Measurements from ENCODE around the gene SLC28A2. TPM values are rescaled to one million over a fixed set of nuclear protein-coding genes. Genes with fewer than 3 reads are reported as not detected.

SLC28A2 gene
- polyA plus RNA-seq, 4 donors: 5.4 to 47.1 (median 33.3) TPM

DNA sequence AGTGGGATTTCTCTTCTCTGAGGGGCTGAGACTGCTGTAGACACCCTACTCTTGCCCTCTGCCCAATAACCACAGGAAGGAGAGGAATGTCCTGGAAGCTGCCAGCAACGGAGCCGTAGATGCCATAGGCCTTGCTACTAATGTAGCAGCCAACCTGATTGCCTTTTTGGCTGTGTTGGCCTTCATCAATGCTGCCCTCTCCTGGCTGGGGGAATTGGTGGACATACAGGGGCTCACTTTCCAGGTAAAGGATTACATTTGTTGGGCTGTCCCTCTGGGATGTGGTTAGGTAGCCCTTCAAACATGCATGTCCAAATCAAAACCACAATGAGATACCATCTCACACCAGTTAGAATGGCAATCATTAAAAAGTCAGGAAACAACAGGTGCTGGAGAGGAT is 16.1 kb downstream of the SLC28A2 start:
- peaks cover 0 to 8% (median 2%) of the 10 kb centered on the region in 3 donors for H3K4me1 ChIP-seq (ENCODE audit: control insufficient read depth in 3 of 3, insufficient read depth in 2 of 3, low read depth in 1 of 3, low read length in 2 of 3)
- no peak for FAIRE-seq
- H3K9me3 ChIP-seq (ENCODE audit: control insufficient read depth in 2 of 2, insufficient read depth in 1 of 2, low read depth in 1 of 2, low read length in 1 of 2): peaks cover 0 to 3% of the 10 kb centered on the region in 2 donors
- DNase-seq: peak; percentile 36 to 51
- WGBS, 3 donors: 49 to 67% (median 58%) methylated on average over 2 of the region's 2 CpGs
- H3K27me3 ChIP-seq (ENCODE audit: control insufficient read depth in 3 of 3, insufficient read depth in 3 of 3, low read length in 3 of 3): no peaks in the 10 kb centered on the region
- no peak overlapping the region for H3K4me3 ChIP-seq (ENCODE audit: low read depth in 1 of 3, low read length in 3 of 3)
- H3K36me3 ChIP-seq (ENCODE audit: control insufficient read depth in 3 of 3, insufficient read depth in 2 of 3, low read depth in 1 of 3, low read length in 3 of 3): peaks cover 0 to 21% (median 7%) of the 10 kb centered on the region in 3 donors
- H3K27ac ChIP-seq (ENCODE audit: low read depth in 1 of 3, low read length in 2 of 3): no peak overlapping the region

- Histone ChIP-seq H3K4me1 (ENCODE audit: control insufficient read depth in 3 of 3, insufficient read depth in 2 of 3, low read depth in 1 of 3, low read length in 2 of 3) (peaks cover under 1 to 19% (median 3%) of the 10 kb centered on the region in 3 donors), H3K27ac (ENCODE audit: low read depth in 1 of 3, low read length in 2 of 3) (peak overlapping the region in 1 of 3 donors; percentile 53), H3K4me3 (ENCODE audit: low read depth in 1 of 3, low read length in 3 of 3) (no peak overlapping the region), H3K9me3 (ENCODE audit: control insufficient read depth in 2 of 2, insufficient read depth in 1 of 2, low read depth in 1 of 2, low read length in 1 of 2) (no peaks in the 10 kb centered on the region), H3K36me3 (ENCODE audit: control insufficient read depth in 3 of 3, insufficient read depth in 2 of 3, low read depth in 1 of 3, low read length in 3 of 3) (peaks cover 0 to 2% (median 0%) of the 10 kb centered on the region in 3 donors), H3K27me3 (ENCODE audit: control insufficient read depth in 3 of 3, insufficient read depth in 3 of 3, low read length in 3 of 3) (no peaks in the 10 kb centered on the region)
- 65 to 82% (median 73%) methylated on average over 5 of the region's 5 CpGs for WGBS, 3 donors
- DNase-seq: peak in 1 of 2 donors; percentile 57
- no peak for FAIRE-seq
Observed at GRCh38 chr15:45274636-45275380, 22.8 kb downstream of the SLC28A2 start.

DNA sequence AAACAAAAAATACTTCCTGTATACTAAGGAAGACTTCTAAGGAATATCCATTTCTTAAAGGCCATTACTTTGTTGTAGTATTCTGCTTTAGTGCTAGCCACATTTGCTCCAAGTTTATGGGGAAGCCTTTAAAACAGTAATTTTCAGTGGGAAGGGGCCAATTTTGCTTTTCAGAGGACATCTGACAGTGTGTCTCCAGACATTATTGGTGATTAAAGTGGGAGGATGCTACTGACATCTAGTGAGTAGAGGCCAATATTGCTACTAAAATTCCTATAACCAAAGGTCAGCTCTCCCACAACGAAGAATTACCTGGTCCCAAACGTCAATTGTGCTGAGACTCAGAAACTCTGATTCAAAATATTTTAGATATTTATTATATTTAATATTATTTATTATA is 24.8 kb downstream of the SLC28A2 start:
- peaks cover 2 to 23% (median 4%) of the 10 kb centered on the region in 3 donors for H3K4me1 ChIP-seq (ENCODE audit: control insufficient read depth in 3 of 3, insufficient read depth in 2 of 3, low read depth in 1 of 3, low read length in 2 of 3)
- no peaks in the 10 kb centered on the region for H3K9me3 ChIP-seq (ENCODE audit: control insufficient read depth in 2 of 2, insufficient read depth in 1 of 2, low read depth in 1 of 2, low read length in 1 of 2)
- H3K27me3 ChIP-seq (ENCODE audit: control insufficient read depth in 3 of 3, insufficient read depth in 3 of 3, low read length in 3 of 3): no peaks in the 10 kb centered on the region
- no peaks in the 10 kb centered on the region for H3K36me3 ChIP-seq (ENCODE audit: control insufficient read depth in 3 of 3, insufficient read depth in 2 of 3, low read depth in 1 of 3, low read length in 3 of 3)
- H3K27ac ChIP-seq (ENCODE audit: low read depth in 1 of 3, low read length in 2 of 3): no peak overlapping the region
- no peak overlapping the region for H3K4me3 ChIP-seq (ENCODE audit: low read depth in 1 of 3, low read length in 3 of 3)
- DNase-seq: peak; percentile 58 to 74
- WGBS, 3 donors: 0 to 14% (median 6%) methylated on average over 2 of the region's 2 CpGs
- FAIRE-seq: no peak

GRCh38 chr15:45279024-45279698 is 27.1 kb downstream of the SLC28A2 start:
- WGBS, 3 donors: 1 to 4% (median 1%) methylated on average over 33 of the region's 33 CpGs
- Histone ChIP-seq H3K27me3 (ENCODE audit: control insufficient read depth in 3 of 3, insufficient read depth in 3 of 3, low read length in 3 of 3) (no peaks in the 10 kb centered on the region), H3K36me3 (ENCODE audit: control insufficient read depth in 3 of 3, insufficient read depth in 2 of 3, low read depth in 1 of 3, low read length in 3 of 3) (no peaks in the 10 kb centered on the region), H3K4me3 (ENCODE audit: low read depth in 1 of 3, low read length in 3 of 3) (peak overlapping the region; percentile 19 to 74 (median 57)), H3K27ac (ENCODE audit: low read depth in 1 of 3, low read length in 2 of 3) (peak overlapping the region; percentile 39 to 89 (median 88)), H3K9me3 (ENCODE audit: control insufficient read depth in 2 of 2, insufficient read depth in 1 of 2, low read depth in 1 of 2, low read length in 1 of 2) (no peaks in the 10 kb centered on the region), H3K4me1 (ENCODE audit: control insufficient read depth in 3 of 3, insufficient read depth in 2 of 3, low read depth in 1 of 3, low read length in 2 of 3) (peaks cover 2 to 26% (median 4%) of the 10 kb centered on the region in 3 donors)
- DNase-seq (peak; percentile 99 to 100), FAIRE-seq (peak; percentile 85)

DNA sequence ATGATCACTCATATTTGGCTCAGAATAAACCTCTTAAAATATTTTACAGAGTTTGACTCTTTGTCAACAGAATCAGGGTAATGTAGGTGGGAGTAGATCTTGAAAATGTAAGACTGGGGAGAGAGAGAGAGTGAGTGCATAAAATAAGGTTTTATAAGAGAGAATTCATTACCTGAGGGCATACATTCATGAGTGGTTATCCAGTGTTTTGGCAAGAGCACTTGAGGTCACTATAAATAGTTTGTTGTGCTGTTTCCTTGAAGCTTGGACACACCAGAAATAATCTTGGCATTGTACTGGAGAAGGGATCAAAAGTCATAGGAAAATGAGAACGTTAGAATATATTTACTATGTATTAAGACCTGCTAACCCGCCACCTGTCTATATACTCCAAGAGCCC is 33.4 kb downstream of the SLC28A2 start:
- DNase-seq (peak in 1 of 2 donors; percentile 20), FAIRE-seq (no peak)
- Histone ChIP-seq H3K9me3 (ENCODE audit: control insufficient read depth in 2 of 2, insufficient read depth in 1 of 2, low read depth in 1 of 2, low read length in 1 of 2) (no peaks in the 10 kb centered on the region), H3K4me1 (ENCODE audit: control insufficient read depth in 3 of 3, insufficient read depth in 2 of 3, low read depth in 1 of 3, low read length in 2 of 3) (peaks cover 0 to 6% (median 4%) of the 10 kb centered on the region in 3 donors), H3K4me3 (ENCODE audit: low read depth in 1 of 3, low read length in 3 of 3) (no peak overlapping the region), H3K36me3 (ENCODE audit: control insufficient read depth in 3 of 3, insufficient read depth in 2 of 3, low read depth in 1 of 3, low read length in 3 of 3) (no peaks in the 10 kb centered on the region), H3K27ac (ENCODE audit: low read depth in 1 of 3, low read length in 2 of 3) (no peak overlapping the region), H3K27me3 (ENCODE audit: control insufficient read depth in 3 of 3, insufficient read depth in 3 of 3, low read length in 3 of 3) (no peaks in the 10 kb centered on the region)
- 32 to 51% (median 40%) methylated on average over 2 of the region's 2 CpGs for WGBS, 3 donors

DNA sequence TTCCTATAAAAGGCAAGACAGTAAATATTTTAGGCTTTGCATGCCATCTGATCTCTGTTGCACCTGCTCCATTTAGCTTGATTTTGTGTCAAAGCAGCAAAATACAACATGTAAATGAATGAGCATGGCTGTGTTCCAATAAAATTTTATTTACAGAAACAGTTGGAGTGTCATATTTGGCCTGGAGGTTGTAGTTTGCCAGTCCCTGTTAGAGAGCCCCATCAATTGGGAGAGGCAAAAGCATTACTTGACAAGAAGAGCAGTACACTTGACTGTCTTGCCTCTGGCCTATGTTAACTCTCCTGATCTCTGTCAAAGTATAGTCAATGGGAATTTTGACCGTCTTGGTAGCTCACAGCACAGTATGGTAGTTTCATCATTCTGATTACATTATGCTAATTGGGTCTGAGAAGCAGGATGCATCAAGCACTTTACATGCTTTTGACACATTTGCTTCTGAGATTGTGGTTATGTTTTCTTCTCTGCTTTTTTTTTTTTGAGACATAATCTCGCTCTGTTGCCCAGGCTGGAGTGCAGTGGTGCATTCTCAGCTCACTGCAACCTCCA is 35.4 kb downstream of the SLC28A2 start:
- peaks cover 0 to 6% (median 4%) of the 10 kb centered on the region in 3 donors for H3K4me1 ChIP-seq (ENCODE audit: control insufficient read depth in 3 of 3, insufficient read depth in 2 of 3, low read depth in 1 of 3, low read length in 2 of 3)
- 86 to 95% (median 93%) methylated on average over 2 of the region's 2 CpGs for WGBS, 3 donors
- FAIRE-seq: no peak

GRCh38 chr15:45288947-45289346 is 36.9 kb downstream of the SLC28A2 start:
- H3K9me3 ChIP-seq (ENCODE audit: control insufficient read depth in 2 of 2, insufficient read depth in 1 of 2, low read depth in 1 of 2, low read length in 1 of 2): no peaks in the 10 kb centered on the region
- FAIRE-seq: no peak
- no peak overlapping the region for H3K27ac ChIP-seq (ENCODE audit: low read depth in 1 of 3, low read length in 2 of 3)

More for the DNA sequence above, 35.4 kb downstream of the SLC28A2 start:
- H3K4me3 ChIP-seq (ENCODE audit: low read depth in 1 of 3, low read length in 3 of 3): no peak overlapping the region
- H3K9me3 ChIP-seq (ENCODE audit: control insufficient read depth in 2 of 2, insufficient read depth in 1 of 2, low read depth in 1 of 2, low read length in 1 of 2): no peaks in the 10 kb centered on the region
- DNase-seq: no peak
- no peak overlapping the region for H3K27ac ChIP-seq (ENCODE audit: low read depth in 1 of 3, low read length in 2 of 3)
- H3K36me3 ChIP-seq (ENCODE audit: control insufficient read depth in 3 of 3, insufficient read depth in 2 of 3, low read depth in 1 of 3, low read length in 3 of 3): no peaks in the 10 kb centered on the region
- no peaks in the 10 kb centered on the region for H3K27me3 ChIP-seq (ENCODE audit: control insufficient read depth in 3 of 3, insufficient read depth in 3 of 3, low read length in 3 of 3)

GRCh38 chr15:45291822-45292582 is 40.0 kb downstream of the SLC28A2 start:
- no peaks in the 10 kb centered on the region for H3K36me3 ChIP-seq (ENCODE audit: control insufficient read depth in 3 of 3, insufficient read depth in 2 of 3, low read depth in 1 of 3, low read length in 3 of 3)
- no peaks in the 10 kb centered on the region for H3K27me3 ChIP-seq (ENCODE audit: control insufficient read depth in 3 of 3, insufficient read depth in 3 of 3, low read length in 3 of 3)
- H3K4me1 ChIP-seq (ENCODE audit: control insufficient read depth in 3 of 3, insufficient read depth in 2 of 3, low read depth in 1 of 3, low read length in 2 of 3): no peaks in the 10 kb centered on the region
- DNase-seq: no peak
- no peak for FAIRE-seq
- no peak overlapping the region for H3K4me3 ChIP-seq (ENCODE audit: low read depth in 1 of 3, low read length in 3 of 3)
- H3K27ac ChIP-seq (ENCODE audit: low read depth in 1 of 3, low read length in 2 of 3): no peak overlapping the region
- no peaks in the 10 kb centered on the region for H3K9me3 ChIP-seq (ENCODE audit: control insufficient read depth in 2 of 2, insufficient read depth in 1 of 2, low read depth in 1 of 2, low read length in 1 of 2)
- WGBS, 3 donors: 85 to 86% (median 86%) methylated on average over 6 to 9 of the region's 9 CpGs

More at GRCh38 chr15:45288947-45289346, 36.9 kb downstream of the SLC28A2 start:
- no peak for DNase-seq
- H3K36me3 ChIP-seq (ENCODE audit: control insufficient read depth in 3 of 3, insufficient read depth in 2 of 3, low read depth in 1 of 3, low read length in 3 of 3): no peaks in the 10 kb centered on the region
- WGBS, 3 donors: 75 to 81% (median 80%) methylated on average over 6 of the region's 6 CpGs
- H3K4me3 ChIP-seq (ENCODE audit: low read depth in 1 of 3, low read length in 3 of 3): no peak overlapping the region
- H3K27me3 ChIP-seq (ENCODE audit: control insufficient read depth in 3 of 3, insufficient read depth in 3 of 3, low read length in 3 of 3): no peaks in the 10 kb centered on the region
- H3K4me1 ChIP-seq (ENCODE audit: control insufficient read depth in 3 of 3, insufficient read depth in 2 of 3, low read depth in 1 of 3, low read length in 2 of 3): peaks cover 0 to 5% (median 4%) of the 10 kb centered on the region in 3 donors
